GM19324 (cell line): ENCODE results near the gene RAPGEF4.
"Not testable (repeated sequence)": the region's sequence is repeated elsewhere in the genome, so short reads cannot be mapped to it uniquely, and the experiment has no call there.

Source experiments
- ATAC-seq: cut with Tn5 transposase; IDR thresholded peaks from one replicate; pipeline ENCODE4 v1.9.1; 2021; ENCODE audit warnings: mild to moderate bottlenecking, moderate library complexity; ENCODE audit not compliant: unreplicated experiment, low FRiP score

The RAPGEF4 gene

DNA sequence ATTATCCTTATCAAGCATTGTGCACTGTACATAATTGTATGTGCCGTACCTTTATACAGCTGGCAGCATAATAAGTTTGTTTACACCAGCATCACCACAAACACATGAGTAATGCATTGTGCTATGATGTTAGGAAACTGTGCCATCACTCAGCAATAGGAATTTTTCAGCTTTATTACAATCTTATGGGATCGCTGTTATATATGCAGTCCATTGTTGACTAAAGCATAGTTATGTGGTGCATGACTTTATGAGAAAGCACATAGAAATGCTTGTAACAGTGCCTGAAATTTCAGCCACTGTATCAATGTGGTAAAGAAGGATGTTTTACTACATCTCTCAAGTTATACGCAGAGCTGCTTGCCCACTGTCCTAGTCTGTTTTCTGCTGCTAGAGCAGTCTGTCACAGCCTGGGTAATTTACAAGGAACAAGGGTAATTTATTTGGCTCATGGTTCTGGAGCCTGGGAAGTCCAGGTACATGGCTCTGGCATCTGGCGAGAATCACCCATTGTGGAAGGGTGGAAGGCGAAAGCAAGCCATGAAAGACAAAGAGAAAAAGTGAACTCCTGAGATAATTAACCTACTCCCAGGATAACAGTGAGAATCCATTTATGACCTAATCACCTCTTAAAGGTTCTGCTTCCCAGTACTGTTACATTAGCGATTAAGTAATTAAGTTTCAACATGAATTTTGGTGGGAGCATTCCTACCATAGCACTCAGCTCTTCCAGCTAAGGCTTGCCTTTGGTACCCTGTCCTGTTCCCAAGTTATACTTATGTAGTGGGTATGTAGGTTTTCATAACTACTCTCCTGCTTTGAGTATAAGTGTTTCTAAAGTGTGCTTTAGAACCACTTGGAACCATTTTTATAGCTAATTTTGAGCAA is 344.6 kb downstream of the RAPGEF4 start:
- ATAC-seq: no peak

DNA sequence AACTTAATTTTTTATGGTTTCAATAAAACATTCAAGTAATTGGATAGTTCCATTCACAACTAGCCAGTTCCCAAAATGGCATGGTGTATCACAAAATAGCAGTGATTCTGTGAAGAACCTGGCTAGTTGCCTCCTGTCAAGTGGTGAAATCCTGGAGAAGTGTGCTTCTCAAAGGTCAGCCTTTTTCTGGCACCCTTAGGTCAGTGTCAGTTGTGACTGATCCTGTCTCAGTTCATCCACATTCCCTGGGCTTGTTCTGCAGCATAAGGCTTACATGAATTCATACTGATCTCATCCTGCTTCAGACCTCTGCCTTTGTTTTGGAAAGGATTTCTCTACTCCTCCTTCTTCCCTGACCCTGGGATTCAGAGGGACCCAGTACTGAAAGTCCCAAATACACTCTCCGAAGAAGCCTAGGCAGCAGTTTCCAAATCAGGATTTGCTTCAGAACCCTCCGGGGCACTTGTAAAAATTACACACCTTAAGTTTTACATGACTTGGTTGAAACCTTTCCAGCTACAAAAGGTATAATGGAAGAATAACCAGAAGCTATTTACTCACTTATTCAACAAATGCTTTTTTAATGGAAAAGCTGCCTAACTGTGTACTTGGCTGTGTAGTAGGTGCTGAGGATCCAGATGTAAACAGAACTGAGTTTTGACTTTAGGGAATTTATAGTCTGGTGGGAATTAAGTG is 351.0 kb downstream of the RAPGEF4 start:
- no peak for ATAC-seq

DNA sequence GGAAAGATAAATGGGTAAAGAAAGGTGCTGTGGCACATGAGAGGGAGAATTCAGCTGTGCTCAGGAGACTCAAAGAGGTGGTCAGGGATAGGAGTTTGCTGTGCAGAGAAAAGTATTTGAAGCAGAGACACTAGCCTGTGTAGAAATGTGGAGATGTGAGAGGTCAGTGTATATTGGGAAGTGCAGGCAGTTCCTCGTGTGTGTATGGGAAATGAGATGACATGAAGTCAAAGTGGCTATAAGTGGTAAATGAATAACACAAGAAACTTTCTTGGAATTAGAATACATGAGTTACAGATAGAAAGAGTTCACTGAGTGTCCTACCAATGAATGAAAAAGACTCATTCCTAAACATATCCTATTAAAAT is 351.6 kb downstream of the RAPGEF4 start:
- no peak for ATAC-seq

DNA sequence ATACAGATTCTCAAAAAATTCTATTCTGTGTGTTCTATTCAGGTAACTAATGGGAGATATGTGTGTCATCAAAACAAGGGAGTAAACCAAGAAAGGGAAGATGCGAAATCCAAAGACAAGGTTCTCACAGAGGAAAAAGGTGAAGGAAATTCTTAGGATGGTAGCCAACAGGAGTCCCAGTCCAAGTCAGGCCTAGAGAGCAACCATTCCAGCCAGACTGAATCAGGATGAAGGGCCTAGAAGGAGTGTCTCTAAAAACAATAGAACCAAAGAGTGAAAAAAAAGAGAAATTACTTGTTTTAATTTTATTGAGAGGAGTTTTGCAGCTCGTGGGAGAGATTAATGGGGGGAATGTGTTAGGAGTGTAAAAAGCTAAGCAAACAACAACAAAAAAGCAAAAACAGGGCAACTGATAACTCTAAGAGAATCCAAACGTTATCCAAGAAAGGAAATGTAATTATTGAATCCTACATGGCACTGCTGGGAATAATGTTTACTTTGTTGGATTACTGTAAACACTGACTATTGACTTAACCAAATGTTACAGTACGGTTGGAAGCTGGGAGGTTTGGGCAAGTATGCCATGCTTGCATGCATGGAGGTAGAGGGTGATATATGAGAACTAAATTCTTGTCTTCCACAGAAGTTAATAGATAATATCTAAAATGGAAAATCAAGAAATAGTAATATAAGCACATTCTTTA is 352.3 kb downstream of the RAPGEF4 start:
- ATAC-seq: no peak

DNA sequence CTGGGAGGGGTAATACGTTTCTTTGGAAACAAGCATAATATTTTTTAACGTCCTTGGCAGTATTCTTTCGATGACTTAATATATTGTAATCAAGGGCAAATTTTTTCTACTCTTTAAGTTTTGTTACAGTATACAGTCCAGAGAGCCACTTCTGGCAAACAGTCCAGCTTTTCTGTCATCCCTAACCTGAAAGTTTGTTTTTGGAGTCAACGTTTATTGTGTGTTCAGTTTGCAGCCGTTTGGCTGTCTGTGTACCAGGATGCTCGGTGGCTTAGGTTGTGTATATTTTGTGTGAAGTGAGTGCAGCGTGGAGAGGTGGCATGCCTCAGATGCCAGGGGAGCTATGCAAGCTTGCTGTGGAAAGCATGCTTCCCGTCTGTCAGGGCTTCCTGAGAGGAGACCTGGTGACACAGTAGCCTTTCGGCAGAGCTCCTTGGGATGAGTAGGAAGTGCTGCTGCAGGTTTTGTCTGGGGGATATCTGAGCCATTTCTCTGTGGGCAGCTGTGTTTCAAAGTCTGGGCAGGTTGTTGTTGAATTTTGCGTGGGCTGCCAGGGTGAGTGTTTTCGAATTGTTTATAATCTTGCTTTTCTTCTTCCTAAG is 354.7 kb downstream of the RAPGEF4 start:
- no peak for ATAC-seq

GRCh38 chr2:173090973-173091660 is 355.5 kb downstream of the RAPGEF4 start:
- ATAC-seq: no peak

DNA sequence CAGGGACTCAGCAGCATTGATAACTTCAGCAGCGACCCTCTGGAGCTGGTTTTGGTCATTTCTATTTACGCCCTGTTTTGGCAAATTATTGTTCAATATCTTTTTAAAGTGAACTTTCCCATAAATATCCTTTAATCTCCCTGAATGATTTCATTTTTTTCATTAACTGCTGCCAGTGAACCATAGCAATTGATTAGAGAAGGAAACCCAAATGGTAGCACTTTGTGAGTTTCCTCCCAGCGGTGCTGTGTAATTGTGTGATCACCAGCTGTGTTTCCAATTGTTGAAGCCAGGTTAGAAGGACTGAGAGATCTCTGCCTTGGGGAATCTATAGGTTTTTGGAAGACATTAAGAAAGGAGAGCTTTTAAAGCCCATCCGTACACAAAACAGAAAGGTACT is 356.3 kb downstream of the RAPGEF4 start:
- no peak for ATAC-seq

DNA sequence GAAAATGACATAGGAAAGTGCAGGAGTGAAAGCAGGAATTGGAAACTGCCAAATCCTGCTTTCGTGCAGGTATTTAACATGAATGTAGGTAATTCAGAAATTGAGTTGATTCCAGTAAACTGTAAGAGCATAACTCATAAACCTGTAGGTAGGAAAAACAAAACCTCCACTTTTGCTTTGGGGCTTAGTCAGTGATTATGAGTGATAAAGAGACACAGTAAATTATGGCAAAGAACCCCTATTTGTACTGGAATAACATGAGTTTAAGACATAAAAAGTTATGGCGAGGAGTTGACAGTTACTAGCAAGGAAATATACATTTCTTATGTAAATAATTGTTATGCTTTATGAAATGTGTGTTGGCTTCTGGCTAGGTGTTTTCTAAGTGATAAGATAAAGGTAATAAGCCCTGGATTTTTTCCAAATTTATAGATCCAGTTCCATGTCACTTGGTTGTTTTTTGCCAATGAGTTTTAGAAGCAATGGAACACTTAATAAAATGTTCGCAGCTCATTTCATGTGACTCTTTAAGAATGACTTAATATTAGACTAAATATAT is 357.3 kb downstream of the RAPGEF4 start:
- ATAC-seq: no peak

GRCh38 chr2:173093617-173094016 is 358.0 kb downstream of the RAPGEF4 start:
- not testable (repeated sequence) for ATAC-seq

GRCh38 chr2:173094731-173095130 is 359.1 kb downstream of the RAPGEF4 start:
- no peak for ATAC-seq

- ATAC-seq: no peak
Measured at GRCh38 chr2:173095356-173095755, 359.7 kb downstream of the RAPGEF4 start.

- no peak for ATAC-seq
Measured at GRCh38 chr2:173099271-173099670, 363.6 kb downstream of the RAPGEF4 start.

DNA sequence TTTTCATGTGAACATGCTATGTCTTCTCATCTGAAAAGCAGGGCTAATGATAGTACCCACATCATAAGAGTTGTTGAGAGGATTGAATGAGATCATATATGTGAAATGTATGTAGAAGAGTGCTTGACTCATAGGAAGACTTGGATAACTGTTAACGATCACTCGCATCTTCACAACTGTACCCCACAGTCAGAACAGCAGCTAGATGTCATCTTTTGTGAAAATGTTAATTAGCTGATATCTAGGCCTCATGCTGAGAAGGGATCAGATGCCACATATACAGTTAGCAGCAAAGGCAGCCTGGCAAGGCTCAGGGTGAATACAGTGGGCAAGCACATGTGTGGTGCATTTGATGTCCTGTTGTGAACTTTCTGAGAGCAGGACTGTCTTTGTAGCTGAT is 364.2 kb downstream of the RAPGEF4 start:
- ATAC-seq: no peak

DNA sequence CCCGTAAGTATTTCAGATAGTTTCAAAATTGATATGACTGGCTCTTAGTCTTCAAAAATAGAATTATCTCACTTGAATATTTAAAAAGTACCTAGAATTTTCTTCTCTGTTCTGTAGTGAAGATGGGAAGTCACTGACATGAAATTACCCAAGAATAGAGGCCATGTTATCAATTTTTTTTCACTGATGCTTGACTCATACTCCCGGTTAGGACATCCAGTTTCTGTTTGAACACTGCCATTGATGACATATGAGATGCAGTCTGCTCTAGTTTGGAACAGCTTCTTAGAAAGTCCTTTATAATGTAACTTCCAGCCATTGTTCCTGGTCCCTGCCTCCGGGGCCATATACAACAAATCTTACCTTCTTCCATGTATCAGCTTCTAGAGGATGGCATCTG is 366.0 kb downstream of the RAPGEF4 start:
- peak; percentile 45 for ATAC-seq
